Measurements from ENCODE around the gene ATXN2. TPM values are rescaled to one million over a fixed set of nuclear protein-coding genes. Genes with fewer than 3 reads are reported as not detected.

Gene ATXN2
- total and polyA plus RNA-seq, 10 donors = 7.7 to 77.8 (median 56.8) TPM

DNA sequence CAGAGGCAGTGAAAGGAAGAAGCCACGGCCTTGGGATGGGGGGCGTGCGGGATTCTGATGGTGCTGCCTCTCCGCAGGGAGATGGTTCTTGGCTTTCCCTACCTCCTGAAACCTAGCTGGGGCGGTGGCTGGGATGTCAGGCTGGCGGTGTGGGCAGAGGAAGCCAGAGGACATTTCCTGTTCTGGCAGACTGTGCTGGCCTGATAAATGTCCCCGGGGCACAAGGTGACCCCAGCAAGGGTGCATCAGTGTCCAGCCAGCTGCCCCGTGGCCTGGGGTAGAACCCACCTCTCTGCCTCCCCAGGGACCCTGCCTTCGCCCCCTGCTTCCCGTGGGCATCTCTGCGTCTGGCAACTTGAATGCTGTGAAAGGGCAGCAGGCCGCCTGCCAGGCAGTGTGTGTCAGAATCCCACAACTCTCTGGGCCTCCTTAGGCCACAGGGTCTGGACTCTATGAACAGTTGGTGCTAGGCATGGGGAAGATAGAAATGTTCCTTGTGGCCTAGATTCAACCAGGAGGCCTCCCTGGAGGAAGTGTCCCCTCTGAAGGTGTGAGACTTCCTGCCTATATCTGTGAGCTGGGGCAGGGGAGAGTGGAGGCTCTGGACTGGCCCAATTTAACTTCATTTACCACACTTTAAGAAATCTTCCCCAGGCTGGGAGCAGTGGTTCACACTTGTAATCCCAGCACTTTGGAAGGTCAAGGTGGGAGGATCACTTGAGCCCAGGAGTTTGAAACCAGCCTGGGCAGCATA is 188.5 kb downstream of the ATXN2 start:
- Histone ChIP-seq H3K9me3 (no peaks in the 10 kb centered on the region), H3K27me3 (replicated peaks in 1 of 7) (no peaks in the 10 kb centered on the region), H3K4me3 (peak overlapping the region in 5 of 8 donors; percentile 79 to 94 (median 88)), H3K36me3 (peaks cover 0 to 21% (median 0%) of the 10 kb centered on the region in 6 donors), H3K4me1 (peaks cover 75 to 93% (median 89%) of the 10 kb centered on the region in 6 donors), H3K27ac (peak overlapping the region; percentile 80 to 99 (median 98))
- 32 to 54% (median 47%) methylated on average over 5 to 12 of the region's 12 CpGs for WGBS, 5 donors
- intact Hi-C loops (cut with DNase I; ENCODE audit: low total_unique reads) = no loop called here
- TF ChIP-seq CTCF (IDR thresholded peaks at IDR 0.05 in 8 of 11, conservative IDR thresholded peaks at IDR 0.05 in 3 of 11) = no peak
- no peak for TF ChIP-seq POLR2A (IDR thresholded peaks at IDR 0.05)
- peak; percentile 18 to 56 (median 29) for TF ChIP-seq POLR2AphosphoS5 (IDR thresholded peaks at IDR 0.05)
- DNase-seq = peak; percentile 82

- DNase-seq = peak; percentile 91
- intact Hi-C loops (cut with DNase I; ENCODE audit: low total_unique reads) = no loop called here
- Histone ChIP-seq H3K27ac (peak overlapping the region; percentile 80 to 99 (median 98)), H3K4me1 (peaks cover 78 to 92% (median 86%) of the 10 kb centered on the region in 6 donors), H3K36me3 (peaks cover 0 to 14% (median 0%) of the 10 kb centered on the region in 6 donors), H3K27me3 (replicated peaks in 1 of 7) (no peaks in the 10 kb centered on the region), H3K9me3 (no peaks in the 10 kb centered on the region), H3K4me3 (peak overlapping the region; percentile 2 to 96 (median 86))
- 10 to 34% (median 13%) methylated on average over 7 to 14 of the region's 14 CpGs for WGBS, 5 donors
- TF ChIP-seq POLR2AphosphoS5 (IDR thresholded peaks at IDR 0.05) (peak; percentile 69 to 86 (median 72)), CTCF (IDR thresholded peaks at IDR 0.05 in 8 of 11, conservative IDR thresholded peaks at IDR 0.05 in 3 of 11) (peak in 2 of 11 experiments; percentile 13 to 14), POLR2A (IDR thresholded peaks at IDR 0.05) (no peak)
Measured at GRCh38 chr12:111409780-111410430, 189.2 kb downstream of the ATXN2 start.

DNA sequence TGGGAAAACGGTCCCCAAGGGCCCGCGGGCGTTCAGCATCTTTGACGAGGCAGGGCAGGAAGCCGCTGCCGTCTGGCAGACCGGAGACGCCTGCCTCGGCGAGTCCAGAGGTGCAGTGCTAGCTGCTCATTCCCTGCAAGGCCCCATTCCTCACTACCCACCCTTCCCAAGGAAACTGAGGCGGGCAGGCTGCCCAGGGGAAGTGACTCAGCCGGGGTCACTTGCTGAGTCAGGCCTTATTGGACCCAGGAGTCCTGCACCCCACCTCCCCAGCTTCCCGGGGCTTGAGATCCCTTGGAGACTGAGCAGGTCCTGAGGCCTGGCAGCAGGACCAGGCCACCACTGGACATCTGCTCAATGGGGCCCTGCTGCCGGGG is 189.7 kb downstream of the ATXN2 start:
- peak overlapping the region; percentile 2 to 96 (median 86) for H3K4me3 ChIP-seq
- H3K27me3 ChIP-seq (replicated peaks in 1 of 7) = no peaks in the 10 kb centered on the region
- peaks cover 83 to 92% (median 86%) of the 10 kb centered on the region in 6 donors for H3K4me1 ChIP-seq
- intact Hi-C loops (cut with DNase I; ENCODE audit: low total_unique reads) = no loop called here
- H3K27ac ChIP-seq = peak overlapping the region; percentile 80 to 99 (median 98)
- 5 to 28% (median 10%) methylated on average over 12 to 15 of the region's 15 CpGs for WGBS, 5 donors
- H3K9me3 ChIP-seq = no peaks in the 10 kb centered on the region
- H3K36me3 ChIP-seq = peaks cover 0 to 10% (median 0%) of the 10 kb centered on the region in 6 donors
- TF ChIP-seq POLR2AphosphoS5 (IDR thresholded peaks at IDR 0.05) = no peak
- no peak for TF ChIP-seq CTCF (IDR thresholded peaks at IDR 0.05 in 8 of 11, conservative IDR thresholded peaks at IDR 0.05 in 3 of 11)
- no peak for TF ChIP-seq POLR2A (IDR thresholded peaks at IDR 0.05)
- peak; percentile 84 for DNase-seq
